Dermis blood vessel endothelial cell (primary cell): ENCODE results near the gene ANTXR1. TPM values are rescaled to one million over a fixed set of nuclear protein-coding genes. Genes with fewer than 3 reads are reported as not detected.

Experiments used
- DNase-seq: peaks from one replicate; pipeline ENCODE4 v3.0.0; 2010
- total RNA-seq: library from RNA; depleted of rRNA; stranded (reverse); fragments of >200 nt; gene quantifications from 2 replicates; pipeline ENCODE4 v1.2.3, GENCODE V29; 2014

Gene ANTXR1
- total RNA-seq, 1 donor from 2014 or later, result 0.68 TPM

DNA sequence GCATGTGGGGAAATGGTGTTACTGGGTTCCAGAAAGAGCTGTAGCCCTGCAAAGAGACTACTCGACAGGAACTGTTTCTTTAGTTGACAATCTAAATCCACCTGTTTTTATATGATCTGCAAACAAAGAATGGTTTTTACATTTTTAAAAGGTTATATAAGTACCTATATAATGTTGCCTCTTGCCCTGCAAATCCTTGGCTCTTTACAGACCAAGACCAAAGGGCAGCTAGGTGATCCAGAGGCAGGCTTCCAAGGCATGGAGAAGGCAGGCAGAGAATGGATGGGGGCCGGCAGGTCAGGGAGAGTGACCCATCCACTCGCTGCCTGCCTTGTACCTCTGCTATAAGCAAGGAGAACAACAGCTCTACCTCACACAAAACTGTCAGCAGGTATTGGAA is 173.6 kb downstream of the ANTXR1 start:
- DNase-seq, result no peak

DNA sequence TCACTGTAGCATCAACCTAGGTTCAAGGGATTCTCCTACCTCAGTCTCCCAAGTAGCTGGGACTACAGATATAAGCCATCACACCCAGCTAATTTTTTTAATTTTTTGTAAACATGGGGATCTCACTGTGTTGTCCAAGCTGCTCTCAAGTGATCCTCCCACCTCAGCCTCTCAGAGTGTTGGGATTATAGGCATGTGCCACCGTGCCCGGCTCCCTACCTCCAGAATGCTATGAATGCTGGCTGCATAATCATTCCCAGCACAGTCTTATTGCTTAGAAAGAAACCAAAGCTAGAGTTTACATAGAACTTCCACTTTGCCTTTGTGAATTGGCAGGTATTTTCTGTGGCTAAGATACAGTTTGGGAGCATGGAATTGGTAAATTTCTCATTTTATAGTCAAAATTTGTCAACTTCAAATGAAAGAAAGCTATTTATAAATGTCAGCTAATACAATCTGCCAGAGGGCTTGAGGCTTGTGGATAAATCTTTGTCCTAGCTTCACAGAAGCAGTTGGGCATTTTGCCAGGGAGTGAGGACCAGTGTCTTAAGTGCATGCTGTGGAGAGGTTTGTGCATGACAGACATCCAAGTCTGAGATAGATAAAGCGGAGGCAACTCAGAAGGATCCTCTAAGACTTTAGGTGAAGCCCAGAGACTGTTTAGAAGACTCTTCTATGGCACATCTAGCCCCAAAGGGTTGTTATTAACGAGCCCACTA is 175.4 kb downstream of the ANTXR1 start:
- no peak for DNase-seq

DNA sequence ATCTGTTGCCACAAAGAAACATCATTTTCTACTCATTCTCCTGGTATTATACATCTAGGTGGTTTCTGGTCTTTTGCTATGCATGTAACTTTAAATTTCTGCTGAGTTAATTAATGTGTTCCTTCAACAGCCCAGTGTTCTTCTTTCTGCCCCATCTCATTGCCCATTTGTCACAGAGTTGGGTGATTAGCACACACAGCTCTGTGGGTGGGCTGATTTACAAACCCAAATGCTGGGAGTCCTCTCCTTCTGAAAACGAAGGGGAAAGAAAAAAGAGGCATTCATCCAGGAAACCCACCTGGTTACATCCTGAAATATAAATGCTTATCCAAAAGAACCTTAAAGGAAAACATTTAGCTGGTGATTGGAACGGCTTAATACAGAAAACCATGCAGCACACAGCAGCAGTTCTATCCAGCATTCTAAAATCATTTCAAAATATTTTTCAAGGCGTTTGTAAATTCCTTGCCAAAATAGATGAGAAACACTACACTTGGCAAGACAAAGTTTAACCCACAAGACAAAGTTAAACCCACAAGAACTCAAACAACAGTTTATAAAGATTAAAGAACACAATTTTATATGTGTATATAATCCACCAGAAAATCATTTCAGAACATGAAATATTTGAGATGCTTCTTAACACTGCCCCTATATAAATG is 177.9 kb downstream of the ANTXR1 start:
- DNase-seq, result no peak

DNA sequence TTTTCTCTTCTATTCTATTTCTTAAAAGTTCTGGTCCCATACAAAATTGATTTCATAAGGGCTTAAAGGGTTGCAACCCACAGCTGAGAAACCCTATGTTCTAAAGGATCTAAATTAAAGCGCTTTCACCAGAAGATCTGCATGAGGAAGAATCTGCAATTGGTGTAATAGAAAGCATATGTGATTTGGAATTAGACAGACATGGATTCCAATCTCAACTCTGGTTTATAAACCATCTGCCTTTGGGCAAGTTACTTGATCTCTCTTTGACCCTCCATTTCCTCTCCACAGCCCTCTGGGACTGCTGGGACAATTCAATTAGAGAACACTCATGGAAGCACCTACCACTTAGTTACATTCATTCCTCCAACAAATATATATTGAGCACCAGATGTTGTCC is 178.7 kb downstream of the ANTXR1 start:
- no peak for DNase-seq

DNA sequence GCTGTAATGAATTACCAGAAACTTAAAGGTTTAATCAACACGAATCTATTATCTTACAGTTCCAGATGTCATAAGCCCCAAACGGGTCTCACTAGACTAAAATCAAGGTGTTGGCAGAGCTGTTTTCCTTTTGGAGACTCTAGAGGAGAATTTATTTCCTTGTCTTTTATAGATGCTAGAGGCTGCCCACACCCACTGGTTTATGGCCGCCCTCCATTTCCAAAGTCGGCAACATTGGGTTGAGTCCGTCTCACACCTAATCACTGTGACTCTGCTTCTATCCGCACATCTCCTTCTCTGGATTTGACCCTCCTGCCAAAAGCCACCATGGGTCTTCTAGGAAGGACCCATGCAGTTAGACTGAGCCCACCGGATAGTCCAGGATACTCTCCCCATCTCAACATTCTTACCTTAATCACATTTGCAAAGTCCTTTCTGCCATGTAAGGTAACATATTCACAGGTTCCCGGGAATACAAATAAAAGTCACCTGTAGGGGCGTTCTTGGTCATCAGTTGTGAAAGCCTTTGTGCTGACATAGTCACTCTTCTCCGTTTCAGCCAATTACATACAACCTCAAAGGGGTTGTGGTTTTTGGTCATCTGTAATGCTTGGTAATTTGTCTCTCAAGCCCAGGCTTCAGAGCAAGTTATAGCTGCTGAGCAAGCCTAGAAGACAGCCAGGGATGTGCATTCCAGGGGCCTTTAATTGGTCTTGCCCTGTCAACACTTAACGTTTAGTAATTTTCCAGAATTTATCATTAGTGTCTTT is 179.4 kb downstream of the ANTXR1 start:
- DNase-seq, result no peak

DNA sequence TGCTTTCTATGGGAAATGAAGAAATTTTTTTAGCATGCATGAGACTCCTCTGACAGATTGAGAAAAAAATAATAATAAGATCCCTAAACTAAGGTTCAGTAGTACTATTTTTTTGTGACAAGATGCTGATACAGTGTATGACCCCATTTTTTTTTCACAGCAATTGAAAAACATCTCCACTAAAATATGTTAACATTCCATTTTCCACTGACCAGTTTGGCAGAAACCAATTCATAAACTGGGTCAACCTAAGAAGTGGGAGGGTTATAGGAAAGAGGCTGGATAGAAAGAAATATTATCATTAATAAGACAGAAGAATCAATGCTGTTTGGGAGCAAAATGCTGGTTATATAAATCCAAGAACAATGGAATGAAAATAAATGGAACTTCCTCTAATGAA is 182.7 kb downstream of the ANTXR1 start:
- DNase-seq, result no peak

DNA sequence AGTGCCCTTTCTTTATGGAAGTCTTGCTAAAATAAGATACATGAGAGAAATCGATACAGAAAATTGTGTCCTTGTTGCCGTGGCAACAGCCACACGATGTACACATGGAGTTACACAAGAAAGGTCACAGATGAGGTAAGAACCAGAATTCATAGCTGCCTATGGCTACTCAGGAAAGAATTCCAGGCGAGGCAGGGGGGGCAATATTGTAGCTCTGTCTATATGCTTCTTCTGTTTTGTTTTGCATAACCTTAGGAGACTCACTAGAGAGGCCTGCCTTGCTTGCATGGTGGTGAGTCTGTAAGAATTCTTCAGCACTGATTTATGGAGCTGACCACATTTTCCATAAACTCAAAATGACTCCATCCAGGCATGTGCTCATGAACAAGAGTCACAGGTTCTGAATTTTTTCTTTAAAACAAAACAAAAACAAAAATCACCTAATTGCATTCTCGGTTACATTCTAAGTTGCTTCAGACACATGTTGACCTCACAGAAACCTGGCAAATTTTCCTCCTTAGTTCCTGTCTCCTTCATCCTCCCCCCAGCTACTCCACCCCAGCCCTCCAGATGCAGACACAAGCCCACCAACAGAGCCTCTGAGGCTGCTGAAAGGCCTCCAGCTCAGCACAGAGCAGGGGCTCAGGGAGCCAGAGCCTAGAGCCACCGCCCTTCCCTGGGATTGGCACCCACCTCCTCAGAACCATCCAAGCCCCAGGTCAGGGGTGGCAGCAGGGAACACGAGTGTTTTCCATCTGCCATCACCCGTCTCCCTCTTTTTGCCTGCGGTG is 183.5 kb downstream of the ANTXR1 start:
- DNase-seq, result peak; percentile 38

DNA sequence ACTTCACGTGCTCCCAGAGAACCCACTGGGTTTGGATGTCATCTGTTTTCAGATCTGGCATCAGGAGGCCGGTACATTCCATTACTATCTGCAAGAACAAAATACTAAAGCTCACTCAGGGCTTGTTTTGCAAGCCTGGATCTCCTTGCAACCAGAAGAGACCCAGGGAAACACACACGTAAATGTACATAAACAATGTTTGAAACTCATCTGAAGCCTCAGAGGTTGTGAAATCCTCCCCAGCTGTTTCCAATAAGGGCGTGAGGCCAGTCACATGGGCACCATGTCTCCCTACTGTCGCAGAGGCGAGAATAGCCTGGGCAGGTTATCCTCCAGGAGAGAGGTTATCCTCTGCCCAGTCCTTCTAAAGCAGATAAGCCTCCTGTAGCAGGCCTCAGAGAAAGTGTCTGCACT is 187.1 kb downstream of the ANTXR1 start:
- no peak for DNase-seq

DNA sequence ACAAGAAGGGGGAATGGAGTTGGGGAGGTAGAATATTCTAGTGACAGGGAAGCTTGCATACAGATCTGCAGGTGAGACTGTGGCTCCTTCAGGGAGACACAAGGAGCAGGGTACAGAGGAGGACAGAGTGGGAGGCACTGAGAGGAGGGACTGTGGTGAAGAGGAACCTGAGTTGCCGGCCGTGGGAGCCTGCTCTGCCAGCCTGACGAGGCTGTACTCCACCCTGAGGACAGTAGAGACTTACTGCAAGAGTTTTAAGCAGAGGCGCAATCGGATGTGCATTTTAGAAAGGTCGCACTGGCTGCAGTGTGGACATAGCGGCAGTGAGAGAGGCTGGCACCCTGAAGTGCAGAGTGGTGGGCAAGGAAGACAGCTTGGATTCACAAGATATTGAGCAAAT is 188.3 kb downstream of the ANTXR1 start:
- no peak for DNase-seq

DNA sequence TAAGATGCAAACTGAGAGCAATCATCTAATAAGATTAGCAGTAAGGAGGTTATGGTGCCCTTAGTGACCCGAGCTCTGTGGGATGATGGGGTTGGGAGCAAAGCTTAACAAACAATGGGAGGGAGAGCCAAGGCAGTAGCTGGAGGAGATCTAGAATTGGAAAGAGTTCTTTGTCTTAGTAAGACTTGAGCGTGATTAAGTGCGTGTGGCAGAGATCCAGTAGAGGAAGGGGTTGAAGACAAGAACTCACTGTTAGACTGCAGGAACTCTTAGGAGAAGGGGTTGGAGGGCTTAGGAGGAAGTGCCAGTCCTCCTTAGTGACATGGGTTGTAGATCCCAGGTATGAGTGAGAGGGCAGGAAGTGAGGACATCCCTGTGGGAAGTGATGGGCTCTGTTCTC is 189.3 kb downstream of the ANTXR1 start:
- DNase-seq, result no peak

DNA sequence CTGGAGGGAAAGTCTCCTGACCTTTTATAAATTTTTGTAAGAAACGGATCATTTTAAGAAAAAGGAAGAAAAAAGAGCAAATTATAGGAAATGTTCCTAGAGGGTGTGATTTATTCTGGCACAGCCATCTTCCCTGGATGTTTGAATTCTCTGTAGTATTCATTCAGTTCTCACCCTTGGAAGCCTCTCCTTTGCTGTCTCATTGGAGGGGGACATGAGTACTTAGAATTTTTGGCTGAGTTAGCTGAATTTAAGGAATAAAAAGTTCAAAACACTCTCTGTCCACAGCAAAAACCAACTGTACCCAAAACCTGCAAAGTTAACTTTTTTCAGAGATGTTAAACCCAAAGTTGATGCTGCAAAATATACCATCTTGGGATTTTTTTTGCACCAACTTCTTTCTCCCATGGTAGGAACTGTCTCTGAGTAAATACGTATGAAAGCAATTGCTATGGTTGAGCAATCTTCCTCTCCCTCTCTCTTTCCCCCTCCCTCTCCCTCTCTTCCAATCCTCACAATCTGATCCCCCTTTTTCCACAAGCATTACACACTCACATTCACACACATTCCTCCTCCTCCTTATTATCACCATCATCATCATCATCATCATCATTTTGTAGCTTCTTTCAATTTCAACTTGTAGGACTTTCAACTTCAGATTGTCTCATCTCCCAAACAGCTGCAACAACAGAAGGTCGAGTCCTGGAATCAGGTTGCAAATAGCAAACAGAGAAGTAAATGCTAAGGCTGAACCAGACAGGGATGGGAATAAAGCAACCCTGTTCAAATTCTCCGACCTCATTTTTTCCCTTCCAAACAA is 190.4 kb downstream of the ANTXR1 start:
- DNase-seq, result no peak

DNA sequence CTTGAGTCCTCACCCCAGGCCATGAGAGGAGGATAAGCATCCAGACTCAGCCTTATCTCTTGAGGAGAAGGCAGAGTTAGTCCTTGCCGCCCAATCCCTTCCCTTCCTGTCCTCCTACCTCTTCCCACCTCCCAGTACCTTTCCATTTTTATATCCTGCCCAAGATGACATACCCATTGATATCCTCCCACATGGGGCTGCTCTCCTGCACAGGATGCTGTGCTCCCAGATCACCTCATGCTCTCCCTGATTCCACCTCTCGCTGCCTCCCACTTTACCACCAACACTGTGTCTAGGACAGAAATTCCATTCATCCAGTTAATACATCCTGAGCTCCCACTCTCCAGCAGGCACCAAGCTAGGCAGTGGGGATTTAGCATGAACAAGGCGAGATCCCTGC is 191.7 kb downstream of the ANTXR1 start:
- no peak for DNase-seq

DNA sequence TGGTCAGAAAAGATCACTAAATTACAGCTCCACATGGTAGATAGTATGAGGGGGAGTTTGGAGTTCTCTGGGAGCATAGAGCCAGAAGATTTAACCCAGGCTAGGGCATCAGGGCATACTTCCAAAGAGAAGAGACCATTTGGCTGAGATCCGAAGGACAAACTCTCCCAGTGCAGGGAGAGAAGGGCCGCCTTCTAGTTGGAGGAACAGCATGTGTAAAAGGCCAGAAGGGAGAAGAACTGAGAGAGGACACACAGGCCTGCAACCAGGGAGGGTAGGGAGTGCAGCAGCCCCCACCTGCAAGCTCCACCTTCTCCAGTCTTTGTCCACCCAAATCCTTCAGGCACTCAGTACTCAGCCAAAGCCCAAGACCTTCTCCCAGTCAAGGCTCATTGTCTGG is 192.1 kb downstream of the ANTXR1 start:
- DNase-seq, result no peak

DNA sequence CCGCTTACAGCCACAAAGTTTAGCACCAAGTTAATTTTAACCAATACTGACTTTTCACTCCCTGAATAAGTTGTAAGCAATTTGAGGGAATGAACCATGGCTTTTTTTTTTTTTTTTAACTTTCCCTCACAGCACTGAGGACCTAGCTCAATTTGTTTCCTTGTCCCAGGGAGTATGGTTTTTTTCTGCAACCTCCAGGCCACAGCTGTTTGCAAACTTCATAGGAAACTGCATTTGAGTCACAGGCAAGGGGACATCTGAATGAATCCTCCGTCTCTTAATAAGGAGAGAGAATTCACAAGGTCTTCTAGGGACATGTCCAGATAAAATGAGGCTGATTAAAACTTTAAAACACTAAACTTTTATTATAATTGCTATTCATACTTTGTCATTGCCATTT is 192.5 kb downstream of the ANTXR1 start:
- DNase-seq, result no peak

DNA sequence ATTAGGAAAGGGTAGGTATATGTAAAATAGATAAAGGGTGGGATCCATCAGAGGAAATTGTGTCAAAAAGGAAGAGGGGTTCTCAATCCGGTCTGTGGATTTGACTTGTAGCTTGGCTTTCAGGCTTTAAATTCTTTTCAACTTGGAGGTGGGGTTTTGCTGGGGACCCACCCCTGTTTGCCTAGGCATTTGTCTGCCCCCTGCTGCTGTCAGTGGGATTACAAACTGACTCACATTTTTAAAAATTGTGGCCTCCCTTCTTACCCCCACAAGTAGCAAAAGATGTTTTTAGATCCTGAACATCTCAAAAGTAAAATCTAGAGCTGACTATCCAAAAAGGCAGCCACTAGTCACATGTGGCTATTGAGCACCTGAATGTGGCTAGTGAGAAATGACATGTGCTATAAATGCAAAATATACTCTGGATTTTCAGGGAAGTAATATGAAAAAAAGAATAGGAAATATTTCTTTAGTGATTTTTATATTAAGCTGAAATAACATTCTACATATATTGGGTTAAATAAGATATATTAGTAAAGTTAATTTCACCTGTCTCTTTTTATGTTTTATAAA is 195.1 kb downstream of the ANTXR1 start:
- DNase-seq, result no peak

DNA sequence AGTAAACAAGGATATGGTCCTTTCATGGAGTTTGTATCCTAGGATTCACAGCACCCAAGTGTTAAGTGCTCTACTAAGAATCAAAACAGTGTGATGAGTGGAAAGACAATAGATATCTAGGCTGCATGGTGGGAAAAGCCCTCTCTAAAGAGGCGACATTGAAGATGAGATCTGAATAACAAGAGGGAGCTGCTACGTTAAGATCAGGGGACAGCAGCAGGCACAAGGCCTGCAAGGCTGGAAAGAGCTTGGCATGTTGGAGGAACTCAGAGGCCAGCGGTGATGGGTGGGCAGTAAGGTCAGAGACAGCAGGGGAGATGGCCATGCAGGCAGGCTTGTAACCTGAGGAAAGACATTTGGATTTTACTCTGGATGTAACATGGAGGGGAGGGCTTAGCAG is 196.5 kb downstream of the ANTXR1 start:
- DNase-seq, result no peak

DNA sequence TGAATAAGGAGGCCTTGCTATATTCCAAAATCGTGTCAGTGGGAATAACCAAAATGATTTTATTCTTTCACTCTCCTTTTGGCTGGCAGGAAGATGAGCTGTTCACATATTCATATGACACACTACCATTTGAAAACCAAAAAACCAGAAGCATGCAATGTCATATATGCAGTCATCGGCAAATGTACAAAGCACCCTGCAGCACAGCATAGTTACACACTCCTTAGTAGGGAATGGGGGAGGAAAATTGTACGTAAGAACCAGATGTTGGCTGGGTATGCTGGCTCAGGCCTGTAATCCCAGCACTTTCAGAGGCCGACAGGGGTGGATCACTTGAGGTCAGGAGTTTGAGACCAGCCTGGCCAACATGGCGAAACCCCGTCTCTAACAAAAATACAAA is 197.4 kb downstream of the ANTXR1 start:
- DNase-seq, result no peak

DNA sequence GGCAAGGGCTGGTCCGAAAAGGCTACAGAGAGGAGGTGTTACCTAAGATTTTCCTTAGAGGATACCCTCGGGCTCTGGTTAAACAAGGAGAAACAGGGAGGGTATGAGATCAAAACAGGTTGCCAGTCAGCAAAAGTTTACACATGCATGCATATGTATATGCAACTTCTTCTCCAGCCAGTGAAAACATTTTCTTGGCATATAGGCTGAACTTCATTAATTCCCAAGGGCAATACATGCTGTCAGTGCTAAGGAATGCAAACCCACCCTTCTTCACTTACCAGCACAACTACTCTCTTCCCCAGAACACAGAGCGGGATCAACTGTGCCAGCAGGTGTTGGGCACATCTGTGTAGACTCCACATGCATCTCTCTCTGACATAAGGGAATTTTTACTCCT is 198.1 kb downstream of the ANTXR1 start:
- DNase-seq, result no peak

DNA sequence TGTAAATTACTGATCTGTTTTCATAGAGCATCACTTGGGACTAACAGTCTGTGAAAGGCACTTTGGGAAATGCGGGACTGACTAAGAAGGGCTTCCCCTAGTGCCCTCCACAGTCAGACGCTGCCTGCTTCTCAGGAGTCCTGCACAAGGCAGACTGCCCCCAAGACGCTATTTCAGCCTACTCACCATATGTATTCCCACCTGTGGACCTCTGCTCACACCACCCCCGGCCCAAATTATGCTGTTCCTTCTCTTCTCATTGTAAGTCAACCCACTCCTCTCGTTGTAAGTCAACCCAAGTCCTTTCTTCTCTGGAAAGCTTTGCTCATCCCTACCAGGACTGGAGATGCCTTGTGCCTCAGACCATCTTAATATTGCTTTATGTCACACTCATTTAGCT is 198.7 kb downstream of the ANTXR1 start:
- DNase-seq, result no peak

DNA sequence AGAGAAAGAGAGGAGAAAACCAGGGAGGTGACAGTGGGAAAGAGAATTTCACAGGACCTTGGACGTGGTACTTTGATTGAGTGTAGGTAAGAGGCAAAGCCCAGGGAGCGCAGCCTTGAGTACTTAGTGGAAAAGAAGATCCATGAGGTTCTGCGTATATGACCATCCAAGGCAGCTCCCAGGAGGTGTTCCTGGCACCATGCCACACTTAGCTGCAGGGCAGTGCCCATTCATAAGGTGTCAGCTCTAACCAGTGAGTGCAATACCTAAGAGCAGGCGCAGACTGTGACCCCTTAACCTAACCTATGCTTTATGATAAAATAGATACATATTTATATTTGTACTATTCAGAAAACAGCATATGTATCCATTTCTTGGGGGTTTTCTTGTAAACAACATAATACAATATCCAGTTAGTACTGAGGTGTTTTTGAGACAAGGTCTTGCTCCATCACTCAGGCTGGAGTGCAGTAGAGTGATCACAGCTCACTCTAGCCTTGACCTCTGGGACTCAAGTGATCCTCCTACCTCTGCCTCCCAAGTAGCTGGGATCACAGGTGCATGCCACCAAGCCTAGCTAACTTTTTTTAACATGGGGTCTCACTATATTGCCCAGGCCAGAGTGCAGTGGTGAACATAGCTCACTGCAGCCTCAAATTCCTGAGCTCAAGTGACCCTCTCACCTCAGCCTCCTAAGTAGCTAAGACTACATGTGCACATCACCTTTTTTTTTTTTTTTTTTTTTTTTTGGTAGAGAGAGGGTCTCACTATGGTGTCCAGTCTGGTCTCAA is 199.5 kb downstream of the ANTXR1 start:
- DNase-seq, result no peak

DNA sequence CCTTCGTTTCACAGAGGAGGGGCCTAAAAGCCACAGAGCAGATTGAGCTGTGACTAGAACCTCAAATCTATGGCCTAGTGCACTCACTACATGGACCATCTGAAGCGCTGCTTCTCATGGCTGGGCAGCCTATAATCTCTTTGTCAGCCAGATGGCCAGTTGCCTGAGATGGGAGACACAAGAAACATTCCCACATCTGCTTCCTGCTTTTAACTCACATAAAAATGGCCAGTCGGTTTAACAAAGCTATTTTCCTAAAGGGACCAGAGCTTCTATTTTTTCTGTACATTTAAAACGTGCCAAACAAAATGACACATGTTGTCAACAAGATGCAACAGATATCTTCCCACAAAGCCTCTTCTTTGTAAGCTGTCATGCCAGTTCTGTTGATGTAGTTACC is 200.2 kb downstream of the ANTXR1 start:
- peak; percentile 46 for DNase-seq
